GM12875 (cell line): ENCODE results near the gene CHORDC1.

Source experiments
- H3K4me3 ChIP-seq: one replicate; pipeline ENCODE4 v1.5.1; 2011; ENCODE audit warnings: low read depth, low read length, control low read depth
- TF ChIP-seq, protein P1 (sequence below): IDR thresholded peaks from 2 replicates; pipeline ENCODE4 v1.5.1; 2011; ENCODE audit warnings: low read depth, mild to moderate bottlenecking, control low read depth, inconsistent platforms, low read length, moderate library complexity, borderline replicate concordance; ENCODE audit not compliant: insufficient read depth

Gene CHORDC1

DNA sequence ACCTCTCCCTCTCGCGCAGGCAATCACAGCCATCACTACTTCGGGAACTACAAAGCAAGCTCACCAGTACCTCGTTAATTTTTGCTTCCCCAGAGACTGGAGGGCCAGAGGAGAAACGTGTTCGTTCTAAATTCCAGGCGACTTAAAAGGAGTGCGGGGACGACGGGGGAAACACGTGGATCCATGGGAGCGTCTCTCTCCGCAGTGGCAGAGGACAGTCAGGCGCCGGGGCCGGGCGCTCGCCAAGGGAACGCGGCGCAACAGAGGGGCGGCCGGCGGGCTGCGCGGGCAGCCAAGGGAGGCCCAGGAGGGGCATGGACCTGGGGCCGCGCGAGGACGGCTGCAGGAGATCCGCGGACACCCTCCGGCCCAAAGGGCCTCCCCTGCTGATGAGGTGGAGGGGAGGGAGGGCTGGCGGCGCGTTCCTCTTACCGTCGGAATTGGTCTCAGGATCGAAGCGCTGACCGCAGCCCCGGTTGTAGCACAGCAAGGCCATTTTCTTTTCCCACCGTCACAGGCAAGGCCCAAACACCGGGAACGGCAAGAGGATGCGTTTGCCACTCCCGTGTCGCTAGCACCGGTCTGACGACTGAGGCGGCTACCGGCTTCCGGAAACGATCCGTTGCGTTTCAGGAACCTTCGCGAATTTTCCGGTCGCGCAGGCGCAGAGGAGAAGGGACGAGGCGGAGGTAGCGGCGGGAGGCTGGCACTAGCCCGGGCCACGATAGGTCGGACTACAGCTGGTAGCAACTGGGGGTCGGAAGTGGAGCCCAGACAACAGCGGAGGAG lies at the start of gene CHORDC1:
TSS of gene CHORDC1 (minus strand) at position 591 of the 789 bp plus-strand sequence. CDS start at position 496, 95 bp downstream.
- TF ChIP-seq, protein P1, sequence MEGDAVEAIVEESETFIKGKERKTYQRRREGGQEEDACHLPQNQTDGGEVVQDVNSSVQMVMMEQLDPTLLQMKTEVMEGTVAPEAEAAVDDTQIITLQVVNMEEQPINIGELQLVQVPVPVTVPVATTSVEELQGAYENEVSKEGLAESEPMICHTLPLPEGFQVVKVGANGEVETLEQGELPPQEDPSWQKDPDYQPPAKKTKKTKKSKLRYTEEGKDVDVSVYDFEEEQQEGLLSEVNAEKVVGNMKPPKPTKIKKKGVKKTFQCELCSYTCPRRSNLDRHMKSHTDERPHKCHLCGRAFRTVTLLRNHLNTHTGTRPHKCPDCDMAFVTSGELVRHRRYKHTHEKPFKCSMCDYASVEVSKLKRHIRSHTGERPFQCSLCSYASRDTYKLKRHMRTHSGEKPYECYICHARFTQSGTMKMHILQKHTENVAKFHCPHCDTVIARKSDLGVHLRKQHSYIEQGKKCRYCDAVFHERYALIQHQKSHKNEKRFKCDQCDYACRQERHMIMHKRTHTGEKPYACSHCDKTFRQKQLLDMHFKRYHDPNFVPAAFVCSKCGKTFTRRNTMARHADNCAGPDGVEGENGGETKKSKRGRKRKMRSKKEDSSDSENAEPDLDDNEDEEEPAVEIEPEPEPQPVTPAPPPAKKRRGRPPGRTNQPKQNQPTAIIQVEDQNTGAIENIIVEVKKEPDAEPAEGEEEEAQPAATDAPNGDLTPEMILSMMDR = no peak
- H3K4me3 ChIP-seq = peak within 1 kb of the TSS; percentile 88

DNA sequence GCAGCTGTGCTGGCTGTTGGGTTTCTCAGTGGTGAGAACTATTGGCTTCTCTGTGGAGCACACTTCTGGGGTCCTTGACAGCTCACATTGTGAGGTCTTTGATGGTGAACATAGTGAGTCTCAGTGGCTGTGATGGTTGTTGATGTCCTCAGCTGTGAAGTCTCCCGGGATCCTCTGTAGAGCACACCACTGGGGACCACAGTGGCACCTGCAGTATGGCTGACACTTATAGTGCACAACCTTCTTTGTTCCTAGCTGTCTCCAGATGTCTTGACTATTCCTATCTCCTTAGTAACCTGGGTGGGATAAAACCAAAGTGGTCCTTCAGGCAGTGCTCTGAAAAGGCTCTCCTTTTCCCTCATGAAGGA lies 34.3 kb upstream of the CHORDC1 start:
- H3K4me3 ChIP-seq = no peak overlapping the region
- TF ChIP-seq, protein P1 = no peak

DNA sequence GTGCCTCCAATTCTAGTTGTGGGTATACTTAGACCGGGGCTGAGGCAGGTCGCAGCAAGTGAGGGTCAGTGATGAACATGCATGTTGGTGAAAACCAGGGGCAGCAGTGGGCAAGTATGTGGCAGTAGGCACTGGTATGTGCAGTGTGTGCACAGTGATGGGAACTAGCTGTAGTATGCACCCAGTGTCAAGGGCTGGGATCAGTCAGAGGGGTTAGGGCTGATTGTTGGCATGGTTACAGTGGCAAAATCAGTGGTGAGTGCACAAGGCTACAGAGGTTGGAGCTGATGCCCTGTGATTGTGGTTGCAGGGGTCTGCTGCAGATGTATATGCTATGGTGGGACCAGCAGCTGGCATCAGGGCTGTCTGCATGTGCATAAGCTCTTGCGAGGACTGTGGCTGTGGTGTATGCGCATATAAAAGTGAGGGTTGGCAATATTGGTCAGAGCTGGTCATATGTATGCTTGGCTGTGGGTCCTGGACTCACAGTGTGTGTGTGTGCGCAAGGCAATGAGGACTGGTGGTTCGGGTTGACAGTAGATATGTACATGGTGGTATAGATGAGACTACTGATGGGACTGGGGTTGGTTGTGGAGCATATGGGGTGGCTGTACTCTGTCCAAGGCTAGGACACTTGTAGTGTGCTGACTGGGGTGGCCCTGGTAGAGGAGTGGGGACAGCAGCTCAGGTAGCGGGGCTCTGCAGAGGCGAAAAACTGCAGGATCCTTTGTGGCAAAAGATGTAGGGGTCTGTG lies 33.7 kb upstream of the CHORDC1 start:
- TF ChIP-seq, protein P1 = no peak
- no peak overlapping the region for H3K4me3 ChIP-seq

DNA sequence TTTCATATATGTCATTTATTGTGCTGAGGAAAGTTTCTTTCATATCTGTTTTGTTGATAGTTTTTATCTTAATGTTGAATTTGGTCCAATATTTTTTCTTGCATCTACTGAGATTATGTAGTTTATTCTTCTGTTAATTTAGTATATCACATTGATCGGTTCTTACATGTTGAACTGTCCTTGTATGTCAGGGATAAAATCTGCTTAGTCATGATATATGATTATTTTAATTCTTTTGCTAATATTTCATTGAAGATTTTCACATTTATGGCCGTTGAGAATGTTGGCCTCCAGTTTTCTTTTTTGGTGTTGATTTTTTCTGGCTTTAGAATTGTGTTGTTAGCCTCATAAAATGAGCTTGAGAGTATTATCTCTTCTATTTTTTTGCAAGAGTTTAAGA lies 31.2 kb upstream of the CHORDC1 start:
- TF ChIP-seq, protein P1 = no peak
- H3K4me3 ChIP-seq = no peak overlapping the region

DNA sequence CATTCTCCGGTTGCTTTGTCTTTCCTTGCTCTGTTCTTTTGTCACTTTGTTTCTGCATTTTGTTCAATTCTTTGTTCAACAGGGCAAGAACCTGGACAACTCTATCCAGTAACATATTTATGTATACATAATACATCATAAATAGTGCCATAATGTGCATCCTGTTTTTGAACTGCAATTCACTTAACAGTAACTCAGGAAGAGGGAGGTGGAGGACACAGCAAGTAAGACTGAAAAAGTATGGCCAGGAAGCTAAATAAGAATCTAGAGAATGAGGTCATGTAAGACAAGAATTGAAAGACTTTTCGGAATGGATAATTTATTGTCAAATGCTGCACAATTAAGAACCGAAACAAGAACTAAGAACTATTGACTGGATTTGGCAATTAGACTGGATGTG lies 29.2 kb upstream of the CHORDC1 start:
- TF ChIP-seq, protein P1 = no peak
- H3K4me3 ChIP-seq = no peak overlapping the region

GRCh38 chr11:90251599-90251998 lies 28.8 kb upstream of the CHORDC1 start:
- TF ChIP-seq, protein P1 = no peak
- H3K4me3 ChIP-seq = no peak overlapping the region
